EL (cell line): Measurements from ENCODE around the gene ALOXE3.
"Not testable (repeated sequence)": the region's sequence is repeated elsewhere in the genome, so short reads cannot be mapped to it uniquely, and the experiment has no call there.

Source experiments
- DNase-seq: peaks from one replicate; pipeline ENCODE4 v3.0.0-alpha.2; 2016

Gene ALOXE3

DNA sequence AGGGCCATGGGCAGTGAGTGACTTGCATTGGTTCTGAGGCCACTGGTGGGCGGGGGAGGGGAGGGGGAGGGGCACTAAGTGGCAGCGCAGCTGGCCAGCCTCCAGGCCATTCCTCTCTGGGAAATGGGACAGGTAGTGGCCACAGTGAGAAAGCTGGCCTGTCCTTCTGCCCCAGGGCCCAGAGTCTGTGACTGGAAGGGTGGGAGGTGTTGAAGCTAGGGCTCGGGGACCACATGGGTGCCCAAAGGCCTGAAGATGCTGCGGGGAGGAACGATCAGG is 30.4 kb downstream of the ALOXE3 start:
- DNase-seq: no peak

GRCh38 chr17:8087075-8087951 is 31.0 kb downstream of the ALOXE3 start, which contains the start of gene ALOX12B:
Gene ALOX12B (minus strand): TSS chr17:8087716. CDS start chr17:8087442, 274 bp downstream.
- no peak for DNase-seq

DNA sequence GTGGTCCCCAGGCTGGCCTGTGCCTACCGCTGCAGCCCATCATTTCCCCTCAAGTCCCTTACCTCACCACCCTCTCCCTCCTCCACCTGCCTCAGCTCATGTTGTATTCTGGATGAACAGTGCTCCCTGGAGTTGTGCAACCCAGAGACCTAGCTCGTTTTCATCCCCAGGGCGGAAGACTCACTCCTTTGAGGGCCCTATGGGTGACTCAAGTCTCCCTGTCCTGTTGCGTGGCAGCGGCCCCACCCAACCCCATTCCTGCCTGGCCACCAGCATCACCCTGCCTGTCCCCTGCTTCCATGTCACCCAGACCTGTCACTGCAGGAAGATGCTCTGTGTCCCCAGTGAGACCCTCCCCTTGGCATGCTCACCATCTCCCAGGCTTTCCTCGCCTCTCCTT is 34.1 kb downstream of the ALOXE3 start:
- no peak for DNase-seq

DNA sequence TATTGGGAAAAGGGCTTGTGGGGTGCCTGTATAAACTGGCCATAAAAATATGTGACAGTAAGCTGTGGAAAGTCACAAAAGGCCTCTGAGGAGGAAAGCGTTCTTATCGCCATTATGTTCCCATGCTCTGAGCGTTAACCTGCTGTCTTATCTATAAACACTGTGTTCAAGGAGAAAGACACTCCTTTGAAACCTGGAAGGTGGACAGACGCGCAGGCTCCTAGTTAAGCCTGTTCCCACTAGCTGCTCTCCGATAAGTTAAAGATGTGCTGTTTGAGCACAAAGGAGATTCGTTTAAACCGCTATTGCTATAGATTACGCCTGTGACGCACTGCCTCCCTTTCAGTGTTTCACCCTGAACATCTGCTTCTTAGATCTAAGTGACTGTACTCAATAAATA is 36.0 kb downstream of the ALOXE3 start:
- DNase-seq: no peak

- DNase-seq: no peak
Measured at GRCh38 chr17:8081876-8082275, 36.4 kb downstream of the ALOXE3 start.

DNA sequence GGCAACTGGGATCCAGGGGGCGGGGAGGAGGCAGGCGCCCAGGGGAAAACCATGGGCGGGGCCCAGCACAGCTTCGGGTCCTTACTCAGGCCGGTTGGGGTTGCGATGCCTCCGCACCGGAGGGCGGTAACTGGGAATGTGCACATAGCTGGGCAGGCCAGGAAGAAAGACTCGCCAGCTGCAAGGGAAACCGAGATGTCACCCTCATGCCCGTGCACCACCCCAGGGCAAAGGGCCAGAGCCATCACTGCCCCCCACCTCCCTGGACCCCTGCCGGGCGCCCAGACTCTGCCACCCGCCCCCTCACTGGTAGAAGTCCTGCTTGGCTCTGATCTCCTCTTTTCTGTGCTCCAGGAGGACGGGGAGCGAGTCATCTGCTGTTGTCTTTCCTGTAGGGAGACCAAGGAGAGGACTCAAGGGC is 37.5 kb downstream of the ALOXE3 start:
- no peak for DNase-seq

- no peak for DNase-seq
Measured at GRCh38 chr17:8080208-8080798, 38.0 kb downstream of the ALOXE3 start.

GRCh38 chr17:8079291-8080207 is 38.8 kb downstream of the ALOXE3 start:
- DNase-seq: peak; percentile 71

GRCh38 chr17:8077939-8078338 is 40.4 kb downstream of the ALOXE3 start:
- not testable (repeated sequence) for DNase-seq

DNA sequence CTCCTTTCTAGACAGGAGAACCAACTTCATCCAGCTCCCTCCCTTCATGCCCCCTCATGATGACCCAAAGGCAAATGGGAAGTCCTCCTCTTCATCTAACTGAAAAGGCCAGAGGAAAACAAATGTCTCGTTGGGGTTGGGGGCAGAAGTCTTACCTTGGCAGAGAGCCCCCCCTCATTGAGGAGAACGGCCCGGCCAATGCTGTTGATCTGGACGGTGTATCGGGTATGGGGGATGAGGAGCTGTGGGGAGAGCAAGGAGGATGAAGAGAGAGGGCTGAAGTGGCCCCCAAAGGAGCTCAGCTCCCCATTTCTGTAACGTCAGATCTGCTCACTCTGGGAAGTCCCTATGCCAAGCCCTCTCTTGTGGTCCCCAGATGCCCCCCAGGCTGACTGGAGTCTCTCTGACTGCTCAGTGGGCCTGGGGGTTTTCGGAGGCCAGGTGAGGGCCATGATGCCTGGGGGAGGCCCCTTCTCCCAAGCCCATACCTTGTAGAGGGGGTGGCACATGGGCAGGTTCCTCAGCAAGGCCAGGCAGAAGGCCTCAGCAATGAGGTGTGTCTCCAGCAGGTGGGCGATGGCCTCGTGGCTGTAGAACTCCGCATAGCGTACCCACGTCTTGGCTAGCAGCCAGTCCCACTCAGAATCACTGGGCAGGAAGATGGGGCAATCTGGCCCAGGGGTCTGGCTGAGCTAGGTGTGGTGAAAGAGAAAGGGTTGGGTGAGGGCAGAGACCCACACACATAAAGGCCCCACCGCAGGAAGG is 41.6 kb downstream of the ALOXE3 start:
- DNase-seq: no peak

- no peak for DNase-seq
Measured at GRCh38 chr17:8075574-8076342, 42.6 kb downstream of the ALOXE3 start.

- no peak for DNase-seq
Measured at GRCh38 chr17:8075081-8075480, 43.2 kb downstream of the ALOXE3 start.

DNA sequence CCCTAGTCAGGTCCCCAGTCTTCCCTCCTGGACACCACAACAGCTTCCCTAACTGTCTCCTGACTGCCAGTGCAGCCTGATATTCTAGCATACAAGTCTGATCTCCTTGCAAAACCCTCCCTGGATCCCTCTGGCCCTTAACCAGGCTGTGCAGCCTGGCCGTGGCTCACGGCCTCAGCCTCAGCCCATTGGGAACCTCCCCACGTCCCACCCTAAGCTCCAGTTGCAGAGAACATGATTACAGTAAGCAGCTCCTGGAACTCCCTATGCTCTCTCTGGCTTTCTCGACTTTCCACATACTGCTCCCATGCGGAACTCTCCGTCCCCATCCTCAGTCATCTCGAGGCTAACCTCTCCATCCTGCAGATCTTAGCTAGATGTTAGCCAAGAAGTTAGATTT is 43.8 kb downstream of the ALOXE3 start:
- no peak for DNase-seq

DNA sequence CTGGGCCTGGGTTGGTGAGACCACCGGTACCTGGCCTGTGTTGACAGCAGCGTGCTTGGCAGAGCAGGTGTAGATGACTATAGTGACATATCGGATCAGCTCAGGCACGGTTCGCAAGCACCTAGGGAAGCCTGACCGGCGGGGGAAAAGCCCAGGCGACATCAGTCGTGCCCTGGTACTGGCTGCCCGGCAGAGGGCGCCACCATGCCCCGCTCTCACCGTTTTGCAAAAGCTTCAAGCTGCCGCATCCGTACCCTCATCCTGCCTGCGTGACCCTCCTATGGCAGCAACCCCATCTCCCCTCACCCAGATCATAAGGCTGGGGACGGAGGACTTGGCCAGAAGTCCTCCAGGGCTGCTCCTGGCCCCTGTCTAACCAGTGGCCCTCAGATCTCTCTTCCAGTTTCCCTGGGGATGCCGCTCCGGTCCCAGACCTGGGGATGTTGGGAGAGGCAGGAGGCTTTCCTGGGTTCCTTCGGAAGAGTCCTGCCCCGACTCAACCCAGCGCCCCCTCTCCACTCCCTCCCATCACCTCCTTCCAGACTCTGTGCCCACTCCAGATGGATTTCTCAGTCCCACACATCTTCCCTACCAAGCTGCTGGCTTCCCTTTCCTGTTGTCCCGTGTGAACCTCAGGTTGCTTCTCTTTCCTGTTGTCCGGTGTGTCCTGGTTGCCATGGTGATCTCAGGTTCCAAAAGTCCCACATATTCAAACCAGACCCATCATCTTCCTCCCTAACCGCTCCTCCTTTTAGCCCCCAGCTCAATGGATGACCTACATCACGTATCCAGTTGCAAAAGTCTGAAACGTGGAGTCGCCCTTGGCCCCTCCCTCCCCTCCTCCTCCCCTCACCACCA is 44.5 kb downstream of the ALOXE3 start:
- peak; percentile 62 for DNase-seq

GRCh38 chr17:8072729-8073461 is 45.4 kb downstream of the ALOXE3 start:
- DNase-seq: no peak

DNA sequence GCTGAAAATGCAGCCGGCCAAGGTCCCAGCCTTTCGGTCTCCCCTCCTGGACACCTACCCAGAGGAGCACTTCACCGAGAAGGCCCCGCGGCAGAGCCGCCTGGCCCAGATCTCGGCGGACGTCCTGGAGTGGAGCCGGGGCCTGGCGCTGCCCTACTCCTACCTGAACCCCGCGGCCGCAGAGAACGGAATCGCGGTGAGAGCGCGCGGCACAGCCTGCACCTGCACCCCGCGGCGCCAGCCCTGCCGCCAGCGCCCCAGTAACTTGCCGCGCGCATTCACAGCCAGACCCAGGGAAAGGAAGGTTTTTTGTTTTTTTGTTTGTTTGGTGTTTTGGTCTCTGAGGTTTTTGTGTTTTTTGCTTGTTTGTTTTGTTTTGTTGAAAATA is 46.0 kb downstream of the ALOXE3 start:
- DNase-seq: no peak

DNA sequence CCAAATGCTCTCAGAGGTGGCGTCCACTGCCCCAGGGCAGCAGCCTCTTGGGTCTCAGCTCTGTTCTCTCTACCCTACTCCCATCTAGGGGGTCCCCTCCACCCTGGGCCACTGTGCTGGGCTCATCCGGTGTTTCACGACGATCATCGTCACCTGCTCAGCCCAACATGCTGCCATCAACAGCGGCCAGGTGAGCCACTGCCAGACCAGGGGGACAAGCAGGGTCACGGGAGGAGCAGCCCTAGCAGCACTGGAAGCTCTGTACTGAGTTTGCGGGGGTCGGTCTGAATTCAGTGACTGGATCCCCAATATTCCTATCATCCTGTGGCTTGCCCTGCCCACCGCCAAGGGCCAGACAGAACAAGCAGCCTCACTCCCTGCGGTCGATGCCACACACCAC is 46.8 kb downstream of the ALOXE3 start:
- no peak for DNase-seq

DNA sequence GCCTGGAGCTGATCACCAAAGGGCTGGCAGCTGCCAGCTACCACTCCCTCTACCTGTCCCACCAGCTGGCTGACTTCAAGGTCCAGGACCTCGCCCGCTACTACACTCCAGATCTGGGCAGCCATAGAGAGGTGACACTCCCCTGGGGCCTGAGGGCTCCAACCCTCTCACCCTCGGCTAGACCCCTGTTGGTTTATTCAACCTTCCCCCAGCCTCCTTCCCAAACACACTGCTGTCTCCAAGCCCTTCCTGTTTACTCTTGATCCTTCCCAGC is 48.8 kb downstream of the ALOXE3 start:
- DNase-seq: no peak

GRCh38 chr17:8068736-8069586 is 49.4 kb downstream of the ALOXE3 start:
- DNase-seq: no peak

DNA sequence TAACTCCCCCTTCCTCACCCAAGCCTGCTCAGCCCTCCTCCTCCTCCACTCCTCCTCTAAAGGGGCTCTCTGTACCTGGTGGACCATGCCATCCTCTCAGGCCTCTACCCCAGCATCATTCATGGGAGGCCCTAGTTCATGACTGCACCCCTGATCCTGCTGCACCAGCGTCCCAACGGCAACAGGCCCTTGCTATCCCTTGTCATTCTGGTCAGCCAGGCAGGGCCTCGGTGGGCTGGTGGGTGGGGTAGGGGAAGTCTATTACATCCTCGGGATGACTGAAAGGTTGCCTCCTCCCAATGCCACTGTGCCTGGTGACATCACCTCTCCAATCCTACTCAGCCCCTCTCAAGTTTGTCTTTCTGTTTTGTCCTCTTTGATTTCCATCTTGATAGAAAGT is 50.5 kb downstream of the ALOXE3 start:
- no peak for DNase-seq
